ENCODE measurements around the gene GPR151.

GPR151 gene

DNA sequence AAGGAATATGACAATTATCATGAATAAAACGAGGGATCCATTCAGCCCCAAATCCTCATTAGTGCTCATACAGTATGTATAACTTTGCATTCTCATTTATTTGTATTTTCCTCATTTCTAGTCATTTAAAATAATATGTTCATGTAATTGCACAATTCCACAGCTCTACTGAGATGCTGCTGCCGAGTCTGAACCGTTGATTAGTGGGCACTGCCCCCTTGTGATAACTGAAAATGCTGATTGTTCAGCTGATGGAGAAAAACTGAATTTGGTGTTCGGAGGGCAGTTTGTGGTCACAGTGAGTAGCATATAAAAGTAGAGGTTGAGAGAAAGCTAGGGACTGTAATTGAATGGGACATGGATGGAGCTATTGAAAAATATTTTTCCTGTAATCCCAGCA is 12.2 kb upstream of the GPR151 start:
- DNase-seq (ENCODE audit: low read depth in 1 of 2, low spot score in 1 of 2), result no peak

DNA sequence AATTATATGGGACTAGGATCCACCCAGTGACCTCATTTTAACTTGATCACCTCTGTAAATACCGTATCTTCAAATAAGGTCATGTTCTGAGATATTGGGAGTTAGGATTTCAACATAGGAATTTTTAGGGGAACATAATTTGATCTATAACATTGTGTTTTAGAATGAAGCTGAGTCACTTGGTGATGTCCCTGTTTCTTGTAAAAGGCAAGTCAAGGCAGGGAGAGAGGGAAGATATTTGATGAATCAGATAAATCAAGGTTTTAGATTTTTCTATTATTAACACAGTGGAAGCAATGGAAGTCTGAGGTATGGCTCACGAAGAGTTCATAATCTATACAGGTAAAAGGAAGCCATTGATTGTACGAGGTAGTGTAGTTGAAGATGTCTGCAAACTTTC is 11.8 kb upstream of the GPR151 start:
- no peak overlapping the region for H3K4me3 ChIP-seq (replicated peaks; ENCODE audit: insufficient read depth, low read length)
- H3K27ac ChIP-seq (replicated peaks), result no peak overlapping the region
- TF ChIP-seq, protein P1, sequence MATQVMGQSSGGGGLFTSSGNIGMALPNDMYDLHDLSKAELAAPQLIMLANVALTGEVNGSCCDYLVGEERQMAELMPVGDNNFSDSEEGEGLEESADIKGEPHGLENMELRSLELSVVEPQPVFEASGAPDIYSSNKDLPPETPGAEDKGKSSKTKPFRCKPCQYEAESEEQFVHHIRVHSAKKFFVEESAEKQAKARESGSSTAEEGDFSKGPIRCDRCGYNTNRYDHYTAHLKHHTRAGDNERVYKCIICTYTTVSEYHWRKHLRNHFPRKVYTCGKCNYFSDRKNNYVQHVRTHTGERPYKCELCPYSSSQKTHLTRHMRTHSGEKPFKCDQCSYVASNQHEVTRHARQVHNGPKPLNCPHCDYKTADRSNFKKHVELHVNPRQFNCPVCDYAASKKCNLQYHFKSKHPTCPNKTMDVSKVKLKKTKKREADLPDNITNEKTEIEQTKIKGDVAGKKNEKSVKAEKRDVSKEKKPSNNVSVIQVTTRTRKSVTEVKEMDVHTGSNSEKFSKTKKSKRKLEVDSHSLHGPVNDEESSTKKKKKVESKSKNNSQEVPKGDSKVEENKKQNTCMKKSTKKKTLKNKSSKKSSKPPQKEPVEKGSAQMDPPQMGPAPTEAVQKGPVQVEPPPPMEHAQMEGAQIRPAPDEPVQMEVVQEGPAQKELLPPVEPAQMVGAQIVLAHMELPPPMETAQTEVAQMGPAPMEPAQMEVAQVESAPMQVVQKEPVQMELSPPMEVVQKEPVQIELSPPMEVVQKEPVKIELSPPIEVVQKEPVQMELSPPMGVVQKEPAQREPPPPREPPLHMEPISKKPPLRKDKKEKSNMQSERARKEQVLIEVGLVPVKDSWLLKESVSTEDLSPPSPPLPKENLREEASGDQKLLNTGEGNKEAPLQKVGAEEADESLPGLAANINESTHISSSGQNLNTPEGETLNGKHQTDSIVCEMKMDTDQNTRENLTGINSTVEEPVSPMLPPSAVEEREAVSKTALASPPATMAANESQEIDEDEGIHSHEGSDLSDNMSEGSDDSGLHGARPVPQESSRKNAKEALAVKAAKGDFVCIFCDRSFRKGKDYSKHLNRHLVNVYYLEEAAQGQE (IDR thresholded peaks at IDR 0.05; ENCODE audit: insufficient replicate concordance, low read depth), result no peak
- TF ChIP-seq, protein P2, sequence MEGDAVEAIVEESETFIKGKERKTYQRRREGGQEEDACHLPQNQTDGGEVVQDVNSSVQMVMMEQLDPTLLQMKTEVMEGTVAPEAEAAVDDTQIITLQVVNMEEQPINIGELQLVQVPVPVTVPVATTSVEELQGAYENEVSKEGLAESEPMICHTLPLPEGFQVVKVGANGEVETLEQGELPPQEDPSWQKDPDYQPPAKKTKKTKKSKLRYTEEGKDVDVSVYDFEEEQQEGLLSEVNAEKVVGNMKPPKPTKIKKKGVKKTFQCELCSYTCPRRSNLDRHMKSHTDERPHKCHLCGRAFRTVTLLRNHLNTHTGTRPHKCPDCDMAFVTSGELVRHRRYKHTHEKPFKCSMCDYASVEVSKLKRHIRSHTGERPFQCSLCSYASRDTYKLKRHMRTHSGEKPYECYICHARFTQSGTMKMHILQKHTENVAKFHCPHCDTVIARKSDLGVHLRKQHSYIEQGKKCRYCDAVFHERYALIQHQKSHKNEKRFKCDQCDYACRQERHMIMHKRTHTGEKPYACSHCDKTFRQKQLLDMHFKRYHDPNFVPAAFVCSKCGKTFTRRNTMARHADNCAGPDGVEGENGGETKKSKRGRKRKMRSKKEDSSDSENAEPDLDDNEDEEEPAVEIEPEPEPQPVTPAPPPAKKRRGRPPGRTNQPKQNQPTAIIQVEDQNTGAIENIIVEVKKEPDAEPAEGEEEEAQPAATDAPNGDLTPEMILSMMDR (IDR thresholded peaks at IDR 0.05; ENCODE audit: insufficient read depth, low read length), result no peak
- TF ChIP-seq SPI1 (IDR thresholded peaks at IDR 0.05; ENCODE audit: borderline replicate concordance, low read depth), result no peak
- TF ChIP-seq GABPA (IDR thresholded peaks at IDR 0.05; ENCODE audit: low read depth), result no peak
- TF ChIP-seq POLR2AphosphoS5 (IDR thresholded peaks at IDR 0.05; ENCODE audit: low read depth), result no peak
- no peaks in the 10 kb centered on the region for H3K27me3 ChIP-seq (ENCODE audit: insufficient read depth, poor library complexity, severe bottlenecking)
- DNase-seq (ENCODE audit: low read depth in 1 of 2, low spot score in 1 of 2), result no peak

More for the DNA sequence above, 12.2 kb upstream of the GPR151 start:
- Histone ChIP-seq H3K4me3 (replicated peaks; ENCODE audit: insufficient read depth, low read length) (no peak overlapping the region), H3K27me3 (ENCODE audit: insufficient read depth, poor library complexity, severe bottlenecking) (no peaks in the 10 kb centered on the region), H3K27ac (replicated peaks) (no peak overlapping the region)
- TF ChIP-seq, protein P1 (IDR thresholded peaks at IDR 0.05; ENCODE audit: insufficient replicate concordance, low read depth), result no peak
- no peak for TF ChIP-seq GABPA (IDR thresholded peaks at IDR 0.05; ENCODE audit: low read depth)
- TF ChIP-seq, protein P2 (IDR thresholded peaks at IDR 0.05; ENCODE audit: insufficient read depth, low read length), result no peak
- TF ChIP-seq POLR2AphosphoS5 (IDR thresholded peaks at IDR 0.05; ENCODE audit: low read depth), result no peak
- no peak for TF ChIP-seq SPI1 (IDR thresholded peaks at IDR 0.05; ENCODE audit: borderline replicate concordance, low read depth)

DNA sequence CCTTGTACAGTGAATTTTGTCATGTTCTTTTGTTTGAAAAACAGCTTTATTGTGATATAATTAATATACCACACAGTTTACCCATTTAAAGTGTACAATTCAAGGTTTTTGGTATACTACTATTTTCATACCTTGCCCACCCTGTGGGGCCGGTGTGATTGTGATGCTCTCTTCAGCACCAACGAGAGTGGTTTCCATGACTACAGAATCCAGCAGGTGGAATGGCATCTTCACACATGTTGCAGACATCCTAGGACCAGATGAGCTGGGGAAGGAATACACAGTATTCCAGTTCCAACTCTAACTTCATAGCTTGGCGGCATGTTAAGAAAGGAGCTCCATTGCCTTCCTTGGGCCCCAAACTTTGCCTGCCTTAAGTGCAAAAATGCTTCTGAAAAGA is 7.7 kb upstream of the GPR151 start:
- Histone ChIP-seq H3K27ac (replicated peaks) (no peak overlapping the region), H3K4me3 (replicated peaks; ENCODE audit: insufficient read depth, low read length) (no peak overlapping the region), H3K27me3 (ENCODE audit: insufficient read depth, poor library complexity, severe bottlenecking) (no peaks in the 10 kb centered on the region)
- no peak for DNase-seq (ENCODE audit: low read depth in 1 of 2, low spot score in 1 of 2)
- no peak for TF ChIP-seq POLR2AphosphoS5 (IDR thresholded peaks at IDR 0.05; ENCODE audit: low read depth)
- TF ChIP-seq SPI1 (IDR thresholded peaks at IDR 0.05; ENCODE audit: borderline replicate concordance, low read depth), result no peak
- TF ChIP-seq, protein P1 (IDR thresholded peaks at IDR 0.05; ENCODE audit: insufficient replicate concordance, low read depth), result no peak
- no peak for TF ChIP-seq GABPA (IDR thresholded peaks at IDR 0.05; ENCODE audit: low read depth)
- TF ChIP-seq, protein P2 (IDR thresholded peaks at IDR 0.05; ENCODE audit: insufficient read depth, low read length), result no peak
